Globus pallidus (tissue), 1 donor: ENCODE data around the gene ARHGAP10.
"Not testable (repeated sequence)": the region's sequence is repeated elsewhere in the genome, so short reads cannot be mapped to it uniquely, and the experiment has no call there.

Source experiments
- DNase-seq: peaks from one replicate; pipeline ENCODE4 v3.0.0-alpha.2; 2015; ENCODE audit warnings: low spot score

The ARHGAP10 gene

DNA sequence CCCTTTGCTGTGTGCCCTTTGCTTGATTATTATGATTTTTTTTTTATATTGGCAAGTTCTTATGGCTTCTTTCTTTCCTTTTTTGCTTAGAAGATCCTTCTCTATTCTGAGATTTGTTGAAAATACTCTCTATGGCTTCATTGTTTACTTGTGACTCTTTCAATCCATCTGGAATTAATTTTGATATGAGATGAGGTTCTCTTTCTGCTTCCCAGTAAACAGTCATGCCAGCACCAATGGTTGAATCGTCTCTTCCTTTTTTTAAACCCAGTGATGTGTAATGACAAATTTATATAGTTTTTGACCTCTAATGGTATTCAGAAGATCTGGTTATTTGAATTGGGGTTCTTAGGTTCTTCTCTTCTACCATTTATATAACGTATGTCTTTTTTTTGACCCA is 121.8 kb downstream of the ARHGAP10 start:
- DNase-seq: no peak

- DNase-seq: no peak
Measured at GRCh38 chr4:147854154-147854553, 122.3 kb downstream of the ARHGAP10 start.

DNA sequence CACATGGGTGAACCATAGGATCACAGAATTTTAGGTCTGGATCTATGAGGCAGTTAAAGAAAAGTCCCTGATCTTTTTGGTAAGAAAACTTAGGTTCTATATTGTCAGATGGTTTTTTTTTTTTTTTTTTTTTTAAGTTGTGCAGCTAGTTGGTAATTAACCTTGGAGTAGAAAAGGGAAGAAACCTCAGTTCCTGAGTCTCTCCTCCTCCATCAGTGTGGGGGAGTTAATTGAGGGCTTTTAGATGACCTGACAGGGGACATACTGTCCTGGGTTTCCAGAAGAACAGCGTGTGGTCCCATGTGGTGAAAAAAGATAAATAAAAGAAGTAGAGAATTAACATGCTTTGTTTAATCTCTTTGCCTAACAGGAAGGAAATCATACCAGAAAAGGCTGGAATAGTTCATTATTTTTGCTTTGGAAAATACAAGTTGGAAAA is 123.7 kb downstream of the ARHGAP10 start:
- DNase-seq: no peak

DNA sequence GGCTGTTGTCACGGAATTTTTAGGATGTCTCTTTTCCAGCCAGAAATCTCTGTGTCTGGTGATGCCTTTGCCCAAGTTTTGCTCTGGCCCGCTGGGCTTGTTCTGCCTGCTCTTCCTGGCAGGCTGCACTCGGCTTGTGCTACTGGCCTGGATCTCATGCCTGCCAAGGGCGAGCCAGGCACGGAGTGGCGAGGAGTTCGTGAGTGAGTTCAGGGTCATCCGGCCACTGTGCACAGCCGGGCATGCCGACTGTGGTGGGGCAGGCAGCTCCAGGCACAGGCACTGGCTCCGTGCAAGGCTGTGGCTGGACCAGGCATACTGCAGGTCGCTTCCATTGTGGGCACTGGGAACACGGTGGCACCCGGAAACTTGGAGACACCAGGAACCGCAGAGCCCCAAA is 129.1 kb downstream of the ARHGAP10 start:
- no peak for DNase-seq

DNA sequence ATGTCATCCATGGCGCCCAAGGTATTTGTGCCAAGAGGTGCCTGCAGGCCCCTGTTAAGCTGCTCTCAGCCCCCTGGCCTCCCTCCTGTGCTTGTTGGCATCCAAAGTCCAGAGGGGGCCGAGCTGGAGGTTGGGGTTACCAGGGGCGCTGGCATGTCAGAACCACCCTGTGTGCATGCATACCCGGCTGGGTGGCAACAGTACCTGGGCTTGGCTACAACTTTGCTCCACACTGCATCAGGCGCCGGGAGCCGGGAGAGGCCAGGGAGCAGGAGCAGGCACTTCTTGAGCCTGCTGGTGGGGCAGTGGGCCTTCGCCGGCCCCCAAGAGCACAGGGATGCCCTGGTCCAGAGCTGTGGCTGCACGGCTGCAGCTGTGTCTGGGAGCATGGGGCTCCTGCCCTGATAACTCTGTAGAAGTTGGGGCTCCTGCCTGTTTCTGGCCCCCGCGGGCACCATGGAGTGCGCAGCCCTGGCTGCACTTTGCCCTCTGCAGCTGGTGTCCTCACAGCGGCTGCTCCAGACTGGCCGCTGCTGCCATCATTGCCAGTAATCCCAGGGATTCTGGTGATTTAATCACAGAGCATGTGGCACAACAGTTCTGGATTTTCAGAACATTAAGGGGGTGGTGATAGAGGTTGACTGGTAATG is 130.3 kb downstream of the ARHGAP10 start:
- no peak for DNase-seq

GRCh38 chr4:147863111-147863747 is 131.3 kb downstream of the ARHGAP10 start:
- no peak for DNase-seq

DNA sequence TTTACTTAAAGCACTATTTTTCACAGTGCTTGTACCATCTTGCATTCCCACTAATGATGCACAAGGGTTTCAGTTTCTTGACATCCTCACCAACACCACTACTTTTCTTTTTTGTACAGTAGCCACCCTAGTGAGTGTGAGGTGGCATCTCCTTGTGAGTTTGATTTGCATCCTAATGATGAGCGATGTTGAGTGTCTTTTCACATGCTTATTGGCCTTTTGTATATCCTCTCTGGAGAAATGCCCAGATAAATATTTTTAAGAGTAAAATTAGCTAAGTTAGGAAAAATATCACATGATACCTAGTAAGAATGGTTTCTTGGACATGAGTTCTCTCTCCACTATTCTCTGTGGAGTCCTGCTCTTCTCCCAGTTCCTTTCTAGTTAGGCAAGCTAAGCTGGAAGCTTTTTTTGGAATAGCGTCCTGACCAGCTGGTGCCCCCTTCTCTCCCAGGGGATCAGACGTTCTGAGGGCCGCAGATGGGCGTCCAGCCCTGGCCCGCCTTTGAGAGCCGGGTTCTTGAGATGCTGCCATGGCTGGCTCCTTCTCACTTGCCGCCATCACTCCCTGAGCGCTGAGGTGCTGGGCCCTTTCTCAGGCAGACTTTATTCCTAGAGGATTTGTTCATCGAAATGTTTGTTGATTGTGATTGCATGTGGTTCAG is 132.1 kb downstream of the ARHGAP10 start:
- DNase-seq: no peak

GRCh38 chr4:147864607-147865006 is 132.7 kb downstream of the ARHGAP10 start:
- no peak for DNase-seq

DNA sequence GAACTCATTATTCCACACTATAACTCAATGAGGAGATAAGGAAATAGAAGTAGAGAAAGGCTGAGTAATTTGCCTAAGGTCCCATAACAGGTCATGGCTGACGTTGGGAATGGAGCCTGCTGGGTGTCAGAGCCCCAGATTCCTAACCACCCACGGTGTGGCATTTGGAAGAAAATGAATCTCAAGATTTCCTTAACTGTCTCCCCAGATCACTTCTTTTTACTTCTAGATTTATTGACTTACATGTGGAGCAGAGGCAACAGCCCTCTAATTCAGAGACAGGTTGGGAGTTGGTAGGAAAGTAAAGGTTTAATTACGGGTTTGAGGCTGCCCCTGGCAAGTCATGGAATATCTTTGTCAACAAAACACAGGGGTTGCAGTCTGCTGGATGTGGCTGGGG is 134.0 kb downstream of the ARHGAP10 start:
- no peak for DNase-seq

DNA sequence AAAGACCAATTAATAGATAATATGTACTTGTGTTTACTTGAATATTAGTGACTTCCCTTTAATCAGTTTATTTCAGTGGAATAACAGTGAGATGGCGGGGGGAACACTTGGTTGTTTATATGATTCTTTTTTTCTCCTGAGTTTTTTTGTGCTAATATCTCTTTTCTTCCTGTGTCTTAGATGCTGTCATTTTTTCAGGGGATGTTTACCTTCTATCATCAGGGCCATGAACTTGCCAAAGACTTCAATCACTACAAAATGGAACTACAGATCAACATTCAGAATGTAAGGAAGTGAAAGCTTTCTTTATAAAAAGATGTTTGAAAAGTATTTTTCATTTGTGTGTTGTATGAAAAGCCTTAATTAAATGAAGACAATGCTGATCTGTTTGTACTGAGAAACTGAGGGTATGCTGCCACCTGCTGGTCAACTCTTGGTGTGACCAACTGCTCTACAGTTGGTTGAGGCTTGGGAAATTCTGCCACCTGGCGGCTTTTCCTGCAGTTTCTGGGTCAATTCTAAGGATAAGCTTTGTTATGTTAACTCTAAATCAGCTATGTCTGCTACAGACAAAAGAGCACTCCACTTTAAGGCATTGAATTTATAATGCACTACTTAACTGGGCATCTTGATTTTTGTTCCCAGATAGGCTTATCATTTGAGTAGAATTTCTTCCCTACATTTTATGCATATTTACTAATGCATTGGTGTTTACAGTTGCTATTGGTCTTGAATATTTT is 134.8 kb downstream of the ARHGAP10 start:
- DNase-seq: peak; percentile 90

GRCh38 chr4:147874109-147874508 is 142.2 kb downstream of the ARHGAP10 start:
- DNase-seq: no peak

- no peak for DNase-seq
Measured at GRCh38 chr4:147877308-147877771, 145.5 kb downstream of the ARHGAP10 start.

- no peak for DNase-seq
Measured at GRCh38 chr4:147879676-147880075, 147.8 kb downstream of the ARHGAP10 start.

- no peak for DNase-seq
Measured at GRCh38 chr4:147880511-147880910, 148.6 kb downstream of the ARHGAP10 start.

- no peak for DNase-seq
Measured at GRCh38 chr4:147884536-147884935, 152.6 kb downstream of the ARHGAP10 start.

- not testable (repeated sequence) for DNase-seq
Measured at GRCh38 chr4:147885216-147885615, 153.3 kb downstream of the ARHGAP10 start.

- DNase-seq: no peak
Measured at GRCh38 chr4:147891476-147892115, 159.7 kb downstream of the ARHGAP10 start.

DNA sequence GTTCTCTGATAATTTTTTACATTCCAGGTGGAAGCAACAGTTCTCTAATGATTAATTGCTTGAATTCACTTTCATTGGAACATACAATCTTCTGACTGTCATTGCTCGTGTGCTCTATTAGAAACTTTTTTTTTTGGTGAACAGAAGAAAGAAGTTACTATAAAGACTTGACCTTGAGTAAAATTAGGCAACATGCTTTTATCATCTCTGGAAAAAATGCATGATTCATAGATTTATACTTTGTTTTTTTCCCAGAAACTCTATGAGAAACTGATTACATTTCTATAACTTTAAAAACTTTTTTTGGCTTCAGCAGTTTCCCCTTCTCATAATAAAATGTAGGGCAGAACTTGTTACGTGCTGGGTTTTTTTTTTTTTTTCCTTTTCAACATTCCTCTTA is 167.6 kb downstream of the ARHGAP10 start:
- DNase-seq: no peak

DNA sequence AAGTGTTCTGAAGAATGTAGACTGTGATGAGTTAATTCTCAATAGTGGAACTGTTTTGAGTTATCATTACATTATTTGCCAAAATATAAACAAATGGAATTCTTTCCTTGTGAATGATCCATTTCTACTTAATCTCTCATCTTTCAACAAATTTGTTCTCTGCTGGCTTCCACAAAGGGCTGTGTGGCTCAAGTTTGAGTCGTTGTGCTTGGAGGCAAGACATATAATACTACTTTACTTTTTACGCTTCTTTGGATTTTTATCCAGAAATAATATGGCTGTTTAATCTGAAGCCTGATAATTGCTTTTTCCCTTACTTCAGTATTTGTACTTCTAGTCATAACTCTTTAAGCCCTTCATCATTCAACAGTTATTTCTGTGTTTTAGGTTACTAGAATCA is 169.5 kb downstream of the ARHGAP10 start:
- no peak for DNase-seq

DNA sequence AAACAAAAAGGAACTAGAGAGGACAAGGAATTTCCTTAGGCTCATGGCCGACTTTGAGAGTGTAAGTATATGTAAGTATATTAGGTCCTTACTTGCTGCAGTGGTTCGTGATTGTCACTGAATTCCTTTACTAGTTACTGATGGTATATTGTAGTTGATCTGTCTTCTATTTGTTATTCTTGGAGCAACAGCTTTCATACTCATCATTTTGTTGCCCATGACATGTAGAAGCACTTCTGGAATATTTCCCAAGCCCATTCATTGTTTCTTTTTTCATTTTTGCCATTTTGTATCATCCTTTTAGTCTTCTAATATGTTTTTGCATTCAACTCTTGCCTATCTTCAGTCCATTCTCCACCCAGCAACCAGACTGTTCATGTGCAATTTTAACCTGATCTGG is 170.0 kb downstream of the ARHGAP10 start:
- DNase-seq: no peak

DNA sequence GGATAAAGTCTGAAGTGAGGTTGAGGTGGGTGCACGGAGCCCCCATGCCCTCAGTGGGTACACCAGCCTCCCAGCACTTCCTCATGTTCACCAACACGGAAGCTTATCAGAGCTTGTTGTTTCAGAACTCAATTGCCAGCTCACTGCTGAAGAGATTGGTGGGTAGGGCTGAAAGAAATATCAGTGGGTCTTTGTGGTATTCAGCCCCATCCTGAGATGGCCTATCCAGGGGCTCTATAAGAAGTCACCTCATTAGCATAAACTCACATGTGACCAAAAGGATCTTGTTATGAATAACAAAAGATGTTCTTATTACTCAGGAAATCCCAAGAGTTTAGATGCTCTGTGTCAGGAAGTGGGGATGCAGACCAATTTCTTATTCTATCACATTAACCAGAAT is 177.3 kb downstream of the ARHGAP10 start:
- DNase-seq: no peak

- no peak for DNase-seq
Measured at GRCh38 chr4:147910315-147910714, 178.4 kb downstream of the ARHGAP10 start.
